GM19452 (cell line): ENCODE measurements around the gene ANTKMT.
"Not testable (repeated sequence)": the region's sequence is repeated elsewhere in the genome, so short reads cannot be mapped to it uniquely, and the experiment has no call there.

Experiments
- ATAC-seq: cut with Tn5 transposase; IDR thresholded peaks from one replicate; pipeline ENCODE4 v1.9.1; 2021; ENCODE audit not compliant: unreplicated experiment

ANTKMT gene

DNA sequence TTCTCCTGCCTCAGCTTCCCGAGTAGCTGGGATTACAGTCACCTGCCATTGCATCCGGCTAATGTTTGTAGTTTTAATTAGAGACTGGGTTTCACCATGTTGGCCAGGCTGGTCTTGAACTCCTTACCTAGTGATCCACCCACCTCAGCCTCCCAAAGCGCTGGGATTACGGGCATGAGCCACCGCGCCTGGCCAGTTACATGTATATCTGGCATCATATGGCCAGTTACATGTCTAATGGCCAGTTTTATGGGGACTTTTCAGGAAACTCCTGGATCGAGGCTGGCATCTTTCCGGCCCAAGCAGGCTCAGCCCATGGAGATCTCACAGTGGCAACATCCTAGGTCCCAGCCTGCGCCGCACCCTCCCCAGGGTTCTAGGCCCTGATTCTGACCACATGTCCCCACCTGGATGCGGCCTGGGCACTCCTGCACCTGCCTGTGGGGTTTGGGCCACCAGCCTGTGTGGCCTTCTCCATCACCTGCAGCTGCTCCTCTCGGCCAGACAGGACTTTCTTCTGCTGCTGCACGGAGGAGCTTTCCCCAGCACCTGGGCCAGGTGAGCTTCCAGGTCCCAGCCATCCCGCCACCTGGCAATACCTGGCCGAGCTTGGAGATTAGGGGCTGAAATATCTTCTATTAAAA, 21.2 kb downstream of the ANTKMT start:
- no peak for ATAC-seq

DNA sequence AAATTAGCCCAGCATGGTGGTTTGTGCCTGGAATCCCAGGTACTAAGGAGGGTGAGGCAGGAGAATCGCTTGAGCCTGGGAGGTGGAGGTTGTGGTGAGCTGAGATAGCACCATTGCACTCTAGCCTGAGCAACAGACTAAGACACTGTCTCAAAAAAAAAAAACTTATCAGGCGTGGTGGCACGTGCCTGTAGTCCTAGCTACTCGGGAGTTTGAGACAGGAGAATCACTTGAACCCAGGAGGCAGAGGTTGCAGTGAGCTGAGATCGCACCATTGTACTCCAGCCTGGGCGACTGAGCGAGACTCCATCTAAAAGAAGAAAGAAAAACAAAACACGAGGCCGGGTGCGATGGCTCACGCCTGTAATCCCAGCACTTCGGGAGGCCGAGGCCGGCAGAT, 21.9 kb downstream of the ANTKMT start:
- ATAC-seq, result not testable (repeated sequence)

DNA sequence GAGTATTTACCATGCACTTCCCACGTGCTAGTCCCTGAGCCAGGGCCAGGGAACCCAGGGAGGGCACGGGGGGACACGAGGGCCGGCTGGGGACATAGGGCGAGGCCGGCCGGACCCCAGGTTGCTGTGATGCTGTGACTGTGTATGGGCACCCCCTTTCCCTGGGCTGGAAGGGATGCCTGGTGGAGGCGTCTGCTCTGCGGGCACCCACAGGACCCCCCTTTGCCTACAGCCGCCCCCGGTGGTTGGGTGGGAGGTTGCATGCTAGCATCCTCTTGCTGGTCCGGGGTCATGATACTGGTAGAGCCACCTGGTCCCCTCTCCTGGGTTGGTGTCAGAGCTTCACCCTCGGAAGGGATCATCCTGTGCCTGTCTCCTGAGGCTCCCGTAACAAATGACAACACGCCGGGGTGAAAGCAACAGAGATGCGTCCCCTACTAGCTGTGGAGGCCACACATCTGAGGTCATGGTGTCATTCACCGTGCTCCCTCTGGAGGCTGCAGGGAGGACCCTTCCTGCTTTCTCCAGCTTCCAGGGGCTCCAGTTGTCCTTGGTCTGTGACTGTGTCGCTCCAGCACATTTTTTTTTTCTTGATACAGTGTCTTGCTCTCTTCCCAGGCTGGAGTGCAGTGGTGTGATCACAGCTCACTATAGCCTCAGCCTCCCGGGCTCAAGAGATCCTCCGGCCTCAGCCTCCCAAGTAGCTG, 23.0 kb downstream of the ANTKMT start:
- ATAC-seq, result no peak

GRCh38 chr16:745739-746138, 24.8 kb downstream of the ANTKMT start:
- no peak for ATAC-seq

DNA sequence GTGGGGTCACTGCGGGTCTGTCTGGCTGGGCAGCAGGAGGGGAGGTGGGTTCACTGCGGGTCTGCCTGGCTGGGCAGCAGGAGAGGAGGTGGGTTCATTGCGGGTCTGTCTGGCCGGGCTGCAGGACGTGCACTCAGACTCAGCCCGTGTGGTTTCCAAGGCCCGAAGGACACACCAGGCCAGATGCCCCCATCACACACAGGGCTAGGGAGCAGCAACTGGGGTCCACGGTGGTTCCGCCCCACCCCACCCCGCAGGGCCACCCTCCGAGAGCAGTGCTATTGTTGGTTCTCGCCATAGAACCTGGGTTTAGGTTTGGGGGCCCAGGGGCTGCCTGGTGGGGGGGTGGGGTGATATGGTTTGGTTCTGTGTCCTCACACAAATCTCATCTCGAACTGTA, 25.7 kb downstream of the ANTKMT start:
- no peak for ATAC-seq

GRCh38 chr16:747978-748746, 27.2 kb downstream of the ANTKMT start:
- no peak for ATAC-seq

DNA sequence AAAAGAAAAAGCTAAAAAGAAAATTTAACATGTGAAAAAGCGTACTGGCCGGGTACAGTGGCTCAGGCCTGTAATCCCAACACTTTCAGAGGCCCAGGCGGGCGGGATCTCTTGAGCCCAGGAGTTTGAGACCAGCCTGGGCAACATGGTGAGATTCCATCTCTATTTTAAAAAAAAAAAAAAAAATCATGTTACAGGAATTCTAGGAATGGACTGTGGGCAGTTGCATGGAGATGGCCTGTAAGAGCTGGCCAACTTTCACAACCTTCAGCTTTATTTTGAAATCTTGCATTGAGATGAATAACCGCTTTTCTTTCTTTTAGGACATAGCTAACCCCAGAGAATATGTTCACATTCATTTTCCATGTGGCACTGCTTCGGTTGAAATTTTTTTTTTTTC, 28.1 kb downstream of the ANTKMT start:
- ATAC-seq, result no peak

DNA sequence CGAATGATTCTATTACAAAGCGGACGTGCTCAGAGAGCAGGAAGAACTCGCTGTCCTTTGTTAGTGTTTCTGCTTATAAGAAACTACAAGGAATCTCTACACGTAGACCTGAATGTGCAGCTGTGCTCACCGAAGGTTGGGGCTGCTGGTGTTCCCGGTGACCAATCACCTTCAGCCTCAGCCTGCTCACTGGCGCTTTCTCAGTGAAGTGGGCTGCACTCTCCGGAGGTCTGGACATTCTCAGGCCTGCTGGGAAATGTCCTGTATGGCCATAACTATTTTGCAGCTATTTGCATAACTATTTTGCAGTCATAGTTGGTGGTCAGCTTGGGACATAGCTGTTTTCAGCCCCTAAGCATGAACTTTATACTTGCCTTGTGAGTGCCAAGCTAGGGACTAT, 29.5 kb downstream of the ANTKMT start:
- no peak for ATAC-seq

GRCh38 chr16:751152-752006, 30.4 kb downstream of the ANTKMT start:
- no peak for ATAC-seq

DNA sequence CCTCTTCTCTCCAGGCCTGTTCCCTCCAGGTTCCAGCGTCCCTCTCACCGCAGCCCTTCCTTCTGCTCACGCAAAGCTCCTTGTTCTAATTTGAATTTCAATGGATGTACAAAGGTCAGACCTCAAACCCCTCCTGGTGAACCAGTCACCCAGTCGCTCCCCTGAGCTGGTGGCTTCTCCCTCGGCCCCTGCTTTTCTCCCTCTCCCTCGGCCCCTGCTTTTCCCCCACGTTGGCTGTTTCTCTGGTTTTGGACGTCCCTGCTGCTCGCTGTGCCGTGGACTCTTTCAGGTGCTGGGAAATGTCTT, 31.0 kb downstream of the ANTKMT start:
- ATAC-seq, result no peak

DNA sequence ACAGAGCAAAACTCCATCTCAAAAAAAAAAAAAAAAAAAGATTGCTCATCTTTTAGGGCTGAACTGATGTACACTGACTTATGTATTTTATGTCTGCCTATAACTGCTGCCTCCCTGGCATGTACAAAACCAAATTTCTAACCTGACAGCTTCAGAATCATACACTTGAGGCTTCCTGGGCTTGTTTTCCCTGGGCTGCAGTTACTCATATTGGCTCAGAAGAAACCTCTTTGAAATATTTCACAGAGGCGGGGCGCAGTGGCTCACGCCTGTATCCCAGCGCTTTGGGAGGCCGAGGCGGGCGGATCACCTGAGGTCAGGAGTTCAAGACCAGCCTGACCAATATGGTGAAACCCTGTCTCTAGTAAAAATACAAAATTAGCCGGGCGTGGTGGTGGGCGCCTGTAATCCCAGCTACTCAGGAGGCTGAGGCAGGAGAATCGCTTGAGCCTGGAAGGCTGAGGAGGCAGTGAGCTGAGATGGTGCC, 33.2 kb downstream of the ANTKMT start:
- ATAC-seq, result not testable (repeated sequence)

DNA sequence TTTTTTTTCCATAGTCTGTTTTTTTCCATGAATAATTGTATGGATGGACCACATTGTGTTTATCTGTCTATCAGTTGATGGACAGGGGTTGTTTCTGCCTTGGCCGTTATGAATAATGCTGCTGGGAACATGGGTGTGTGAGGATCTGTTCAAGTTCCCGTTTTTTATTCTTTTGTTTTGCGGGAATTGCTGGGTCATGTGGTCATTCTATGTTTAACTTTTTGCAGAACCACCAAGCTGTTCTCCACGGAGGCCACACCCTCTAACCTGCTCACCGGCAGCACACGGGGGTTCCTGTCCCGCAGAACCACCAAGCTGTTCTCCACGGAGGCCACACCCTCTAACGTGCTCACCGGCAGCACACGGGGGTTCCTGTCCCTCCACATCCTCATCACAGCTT, 33.7 kb downstream of the ANTKMT start:
- ATAC-seq, result no peak

DNA sequence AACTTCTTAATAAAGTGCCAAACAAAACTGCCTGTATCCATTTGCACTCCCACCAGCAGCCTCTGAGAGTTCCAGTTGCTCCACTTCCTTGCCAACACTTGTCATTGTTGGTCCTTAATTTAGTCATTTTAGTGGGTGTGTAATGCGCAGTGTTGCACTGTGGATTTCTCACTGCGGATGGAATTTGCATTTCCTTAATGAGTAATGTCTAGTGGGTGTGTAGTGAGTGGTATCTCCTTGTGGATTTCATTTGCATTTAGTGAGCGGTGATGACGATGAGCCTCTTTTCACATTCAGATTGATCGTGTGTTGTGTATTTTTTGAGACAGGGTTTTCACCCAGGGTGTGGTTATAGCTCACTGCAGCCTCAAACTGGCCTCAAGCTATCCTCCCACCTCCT, 35.5 kb downstream of the ANTKMT start:
- ATAC-seq, result no peak

- no peak for ATAC-seq
Observed at GRCh38 chr16:759110-759910, 38.4 kb downstream of the ANTKMT start.

- ATAC-seq, result no peak
Observed at GRCh38 chr16:760065-760464, 39.1 kb downstream of the ANTKMT start.

GRCh38 chr16:760545-761343, 39.8 kb downstream of the ANTKMT start, which contains the start of gene MSLN:
TSS of gene MSLN (plus strand) at chr16:760734. CDS start at chr16:762681, 1,947 bp downstream.
- no peak for ATAC-seq

DNA sequence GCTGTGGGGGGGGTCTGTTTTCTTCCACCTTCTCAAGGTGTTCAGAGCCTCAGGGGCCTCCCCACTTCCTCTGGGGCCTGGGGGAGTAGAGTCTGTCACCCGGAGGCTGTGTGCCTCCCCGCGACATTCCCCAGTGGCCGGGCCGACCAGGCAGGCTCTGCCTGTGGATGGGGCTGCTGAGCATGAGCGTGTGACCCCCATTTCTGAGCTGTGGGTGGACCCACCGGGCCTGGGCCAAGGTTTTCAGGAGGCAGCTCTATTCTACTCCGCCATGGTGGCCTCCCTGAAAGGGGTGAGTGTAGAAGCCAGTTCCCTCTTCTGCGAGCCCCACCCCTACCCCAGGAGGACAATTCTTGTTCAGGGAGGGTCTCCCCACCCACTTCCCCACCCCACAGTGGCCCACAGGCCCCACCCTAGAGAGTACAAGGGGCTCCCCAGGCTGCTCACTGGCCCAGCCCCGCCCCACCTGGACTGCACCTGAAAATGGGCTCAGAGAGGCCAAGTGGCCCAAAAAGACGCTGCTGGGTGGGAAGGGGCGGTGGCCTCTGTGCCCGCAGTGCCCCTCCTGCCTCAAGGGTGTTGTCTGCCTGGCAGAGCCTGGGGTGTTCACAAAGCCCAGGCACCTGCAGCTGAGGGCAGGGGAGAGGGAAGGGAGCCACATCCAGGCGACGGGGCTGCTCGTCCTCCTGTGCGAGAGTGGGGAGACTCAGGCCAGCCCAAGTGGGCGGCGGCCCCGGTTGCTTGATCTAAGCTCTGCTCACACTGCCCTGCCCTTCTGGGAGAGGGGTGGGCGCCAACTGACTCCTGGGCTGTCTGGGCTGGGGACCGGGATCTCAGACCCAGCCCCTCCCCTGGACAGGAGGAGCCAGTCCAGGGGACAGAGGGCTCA, 40.9 kb downstream of the ANTKMT start:
- no peak for ATAC-seq

DNA sequence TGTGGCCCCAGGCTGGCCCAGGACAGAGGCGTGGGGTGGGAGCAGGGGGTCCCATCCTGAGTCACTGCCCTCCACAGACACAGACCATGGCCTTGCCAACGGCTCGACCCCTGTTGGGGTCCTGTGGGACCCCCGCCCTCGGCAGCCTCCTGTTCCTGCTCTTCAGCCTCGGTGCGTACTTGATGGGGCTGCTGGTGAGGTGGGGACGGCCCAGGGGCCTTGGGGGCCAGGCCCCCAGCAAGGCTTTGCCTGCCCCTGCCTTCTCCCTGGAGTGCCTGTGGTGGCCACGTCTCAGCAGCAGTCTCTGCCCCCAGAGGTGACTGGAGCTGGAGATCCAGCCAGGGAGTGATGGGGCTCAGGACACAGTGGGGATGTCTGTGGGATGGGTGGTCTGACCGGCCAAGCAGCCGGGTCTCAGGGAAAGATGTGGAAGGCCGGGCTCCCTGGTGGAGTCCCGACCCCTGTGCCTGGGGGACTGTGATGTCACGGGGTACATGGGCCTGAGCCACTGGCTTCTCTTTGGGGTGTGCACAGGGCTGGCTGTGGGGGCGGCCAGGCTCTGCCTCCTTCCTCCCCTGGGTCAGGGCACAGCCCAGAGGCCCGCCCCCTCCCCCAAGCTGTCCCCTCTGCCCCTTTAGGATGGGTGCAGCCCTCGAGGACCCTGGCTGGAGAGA, 41.8 kb downstream of the ANTKMT start:
- no peak for ATAC-seq
